Heart right ventricle (tissue), 16 donors: ENCODE results near the gene USP43. TPM values are rescaled to one million over a fixed set of nuclear protein-coding genes. Genes with fewer than 3 reads are reported as not detected.
A peak's percentile ranks its signal among the peaks of the same experiment; 100 is the strongest.

Source experiments
- ATAC-seq, 8 donors: fragments of 200-7000 bp; cut with Tn5 transposase; one replicate each; pipeline ENCODE4 v1.9.1; 2020; ENCODE audit warnings: mild to moderate bottlenecking in 8 of 8, moderate library complexity in 8 of 8, moderate number of reproducible peaks in 1 of 8
- DNase-seq, 2 donors: peaks; one replicate each; pipeline ENCODE4 v3.0.0-alpha.2; 2020
- H3K27ac ChIP-seq, 10 donors: fragments of 200-600 bp; sonication (generic) in 2 of 10; one replicate each; pipeline versions ENCODE4 v1.5.0 to v1.8.0; 2020 to 2022; ENCODE audit warnings: mild to moderate bottlenecking in 3 of 10
- H3K27me3 ChIP-seq, 7 donors: fragments of 200-600 bp; one replicate each; pipeline ENCODE4 v1.8.0; 2021 to 2022; ENCODE audit warnings: mild to moderate bottlenecking in 2 of 7
- H3K36me3 ChIP-seq, 9 donors: fragments of 200-600 bp; sonication (generic) in 1 of 9; one replicate each; pipeline versions ENCODE4 v1.5.0 to v1.8.0; 2020 to 2022; ENCODE audit warnings: mild to moderate bottlenecking in 2 of 9
- H3K4me1 ChIP-seq, 9 donors: fragments of 200-600 bp; sonication (generic) in 1 of 9; one replicate each; pipeline versions ENCODE4 v1.5.0 to v1.8.0; 2020 to 2022; ENCODE audit warnings: mild to moderate bottlenecking in 4 of 9
- H3K4me3 ChIP-seq, 10 donors: fragments of 200-600 bp; sonication (generic) in 2 of 10; one replicate each; pipeline versions ENCODE4 v1.5.0 to v1.8.0; 2020 to 2022; ENCODE audit warnings: mild to moderate bottlenecking in 7 of 10, moderate library complexity in 2 of 10
- H3K9me3 ChIP-seq, 11 donors: fragments of 200-600 bp in 10 of 11; sonication (generic) in 2 of 11; one replicate each; pipeline versions ENCODE4 v1.5.0 to v1.8.0; 2013 to 2022; ENCODE audit warnings: mild to moderate bottlenecking in 2 of 11, control low read depth in 1 of 11, moderate library complexity in 1 of 11
- WGBS, 2 donors: extraction: QIAGEN DNeasy Blood & Tissue Kit; methylation state at CpG; one replicate each; pipeline ENCODE4 v1.1.7; 2013; ENCODE audit warnings: inconsistent platforms in 1 of 2; 5-methylcytosine and 5-hydroxymethylcytosine counted together
- intact Hi-C, 10 donors: fragments of 100-400 bp; cut with DNase I; formaldehyde crosslinking; loops; one replicate each; pipeline versions ENCODE4 v1.11.1 to v1.14.2; 2022
- polyA plus RNA-seq, 2 donors: library from polyadenylated mRNA; stranded (reverse); fragments of 200-250 nt; gene quantifications; one replicate each; pipeline ENCODE4 v1.2.3, GENCODE V29; 2013
- total RNA-seq, 10 donors: library from RNA; stranded (reverse); fragmentation: NEBNext Ultra II Directional in 3 of 10; extraction: Animal tissue kit (Norgen Biotek cat#: 25700) in 3 of 10; gene quantifications; one replicate each; pipeline versions ENCODE4 v1.2.1 to v1.2.4, GENCODE V29; 2021 to 2023
- TF ChIP-seq, protein P1 (sequence below), 9 donors: fragments of 200-600 bp; sonication (generic) in 2 of 9; IDR thresholded peaks; one replicate each; pipeline versions ENCODE4 v1.5.0 to v1.8.0; 2021 to 2022; ENCODE audit warnings: antibody characterized with exemption in 9 of 9, mild to moderate bottlenecking in 5 of 9, moderate library complexity in 1 of 9
- donor health status: Arrhythmogenic right ventricular cardiomyopathy.
- donor health status: ischemic (EF 13 %, LVEDD 7.1; RV severe dilation, severe dysfunction).
- donor health status: healthy with polysubstance abuse.
- donor health status: DM: no; HTN: yes; CAD: no.
- donor health status: DM: no; HTN: no; CAD: no.
- donor health status: ischemic (EF 25% LVEDD 6.9; RV normal size, moderate dysfunction).
- donor health status: ischemic (EF 25% LVEDD 5.7; RV mildly dilated, moderate dysfunction).
- donor health status: healthy.
- donor health status: DM: yes; HTN: yes; CAD: no.
- donor health status: Ischemic cardiomyopathy.
- donor health status: ischemic (EF 35%, LVEDD 5.7; RV mildly dilated, moderate dysfunction).
- donor health status: nonischemic (EF 11% LVEDD 7.7; RV severe dilation, severe dysfunction).
- donor health status: DM: yes; HTN: yes; CAD: no.
- donor health status: PGD.
- donor health status: ischemic (EF 29% LVEDD 5.4; RV normal size, mild dysfunction).
- donor health status: nonischemic (EF 23%, LVEDD 6.1; RV moderate dilation, normal function).

USP43 gene
- total and polyA plus RNA-seq, 12 donors = 0.03 to 0.07 TPM; not detected in 10

- DNase-seq (no peak), ATAC-seq (no peak)
- no peaks in the 10 kb centered on the region for H3K4me1 ChIP-seq
- no peak overlapping the region for H3K27ac ChIP-seq
- TF ChIP-seq, protein P1, sequence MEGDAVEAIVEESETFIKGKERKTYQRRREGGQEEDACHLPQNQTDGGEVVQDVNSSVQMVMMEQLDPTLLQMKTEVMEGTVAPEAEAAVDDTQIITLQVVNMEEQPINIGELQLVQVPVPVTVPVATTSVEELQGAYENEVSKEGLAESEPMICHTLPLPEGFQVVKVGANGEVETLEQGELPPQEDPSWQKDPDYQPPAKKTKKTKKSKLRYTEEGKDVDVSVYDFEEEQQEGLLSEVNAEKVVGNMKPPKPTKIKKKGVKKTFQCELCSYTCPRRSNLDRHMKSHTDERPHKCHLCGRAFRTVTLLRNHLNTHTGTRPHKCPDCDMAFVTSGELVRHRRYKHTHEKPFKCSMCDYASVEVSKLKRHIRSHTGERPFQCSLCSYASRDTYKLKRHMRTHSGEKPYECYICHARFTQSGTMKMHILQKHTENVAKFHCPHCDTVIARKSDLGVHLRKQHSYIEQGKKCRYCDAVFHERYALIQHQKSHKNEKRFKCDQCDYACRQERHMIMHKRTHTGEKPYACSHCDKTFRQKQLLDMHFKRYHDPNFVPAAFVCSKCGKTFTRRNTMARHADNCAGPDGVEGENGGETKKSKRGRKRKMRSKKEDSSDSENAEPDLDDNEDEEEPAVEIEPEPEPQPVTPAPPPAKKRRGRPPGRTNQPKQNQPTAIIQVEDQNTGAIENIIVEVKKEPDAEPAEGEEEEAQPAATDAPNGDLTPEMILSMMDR (IDR thresholded peaks at IDR 0.05) = no peak
- H3K9me3 ChIP-seq = no peaks in the 10 kb centered on the region
- H3K27me3 ChIP-seq = peaks cover 0 to 41% (median 25%) of the 10 kb centered on the region in 7 donors
- WGBS, 2 donors = 56 to 58% methylated on average over 6 of the region's 6 CpGs
- intact Hi-C loops = loop anchor here in 8 of 10 donors (5.0 to 10.0 kb wide), 4 partner anchors 41 to 169 kb away; no protein-coding TSS in a partner anchor
- no peaks in the 10 kb centered on the region for H3K36me3 ChIP-seq
- H3K4me3 ChIP-seq = no peak overlapping the region
These were observed 81.0 kb downstream of the USP43 start for GRCh38 chr17:9726291-9726690.

GRCh38 chr17:9728005-9728404 lies 82.7 kb downstream of the USP43 start:
- ATAC-seq = no peak
- intact Hi-C loops = loop anchor here in 8 of 10 donors (5.0 to 10.0 kb wide), 4 partner anchors 39 to 167 kb away; no protein-coding TSS in a partner anchor
- no peak overlapping the region for H3K27ac ChIP-seq

DNA sequence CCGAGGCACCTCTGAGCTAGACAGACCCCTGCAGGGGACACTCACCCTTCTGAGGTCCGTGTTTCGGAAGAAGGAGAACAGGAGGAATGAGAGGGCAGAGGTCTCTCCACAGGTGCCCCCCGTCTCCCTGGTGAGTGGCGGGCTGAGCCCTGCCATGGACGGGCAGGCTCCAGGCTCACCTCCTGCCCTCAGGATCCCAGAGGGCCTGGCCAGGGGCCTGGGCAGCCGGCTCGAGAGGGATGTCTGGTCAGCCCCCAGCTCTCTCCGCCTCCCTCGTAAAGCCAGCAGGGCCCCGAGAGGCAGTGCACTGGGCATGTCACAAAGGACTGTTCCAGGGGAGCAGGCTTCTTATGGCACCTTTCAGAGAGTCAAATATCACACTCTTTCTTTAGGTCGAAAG lies 83.2 kb downstream of the USP43 start:
- TF ChIP-seq, protein P1 (IDR thresholded peaks at IDR 0.05) = no peak
- Histone ChIP-seq H3K4me1 (no peaks in the 10 kb centered on the region), H3K36me3 (no peaks in the 10 kb centered on the region), H3K27me3 (peaks cover 0 to 41% (median 25%) of the 10 kb centered on the region in 7 donors), H3K27ac (no peak overlapping the region), H3K9me3 (no peaks in the 10 kb centered on the region), H3K4me3 (no peak overlapping the region)
- WGBS, 2 donors = 73 to 75% methylated on average over 12 of the region's 12 CpGs
- intact Hi-C loops = loop anchor here in 8 of 10 donors (5.0 to 10.0 kb wide), 4 partner anchors 39 to 166 kb away; no protein-coding TSS in a partner anchor
- DNase-seq (no peak), ATAC-seq (peak in 3 of 8 donors; percentile 9 to 47 (median 30))

More at GRCh38 chr17:9728005-9728404, 82.7 kb downstream of the USP43 start:
- Histone ChIP-seq H3K27me3 (peaks cover 0 to 41% (median 25%) of the 10 kb centered on the region in 7 donors), H3K36me3 (no peaks in the 10 kb centered on the region), H3K4me1 (no peaks in the 10 kb centered on the region), H3K9me3 (no peaks in the 10 kb centered on the region), H3K4me3 (no peak overlapping the region)
- WGBS, 2 donors = 91 to 94% methylated on average over 18 of the region's 18 CpGs
- DNase-seq = no peak
- TF ChIP-seq, protein P1 (IDR thresholded peaks at IDR 0.05) = no peak

GRCh38 chr17:9729034-9729650 lies 83.8 kb downstream of the USP43 start:
- TF ChIP-seq, protein P1 (IDR thresholded peaks at IDR 0.05) = peak; percentile 81 to 97 (median 93)
- intact Hi-C loops = loop anchor here in 8 of 10 donors (1.0 to 10.0 kb wide), 5 partner anchors 38 to 166 kb away; no protein-coding TSS in a partner anchor
- no peak for DNase-seq
- no peaks in the 10 kb centered on the region for H3K9me3 ChIP-seq
- peaks cover 0 to 41% (median 25%) of the 10 kb centered on the region in 7 donors for H3K27me3 ChIP-seq
- no peak overlapping the region for H3K4me3 ChIP-seq
- H3K27ac ChIP-seq = no peak overlapping the region
- no peaks in the 10 kb centered on the region for H3K36me3 ChIP-seq
- no peaks in the 10 kb centered on the region for H3K4me1 ChIP-seq
- ATAC-seq = peak in 7 of 8 donors; percentile 25 to 62 (median 56)
- WGBS, 2 donors = 1 to 3% methylated on average over 2 of the region's 2 CpGs
